ENCODE data around the gene HYAL2.

The HYAL2 gene

GRCh38 chr3:50365080-50365841 is 42.7 kb upstream of the HYAL2 start:
- peak overlapping the region; percentile 44 for H3K4me3 ChIP-seq (ENCODE audit: control insufficient read depth, low read depth, low read length)
- peak; percentile 39 for DNase-seq (ENCODE audit: low read depth)
- no peak for TF ChIP-seq CTCF (conservative IDR thresholded peaks at IDR 0.05; ENCODE audit: control insufficient read depth, insufficient read depth, low read depth, low read length)

- no peak for DNase-seq (ENCODE audit: low read depth)
- peak overlapping the region; percentile 44 for H3K4me3 ChIP-seq (ENCODE audit: control insufficient read depth, low read depth, low read length)
- TF ChIP-seq CTCF (conservative IDR thresholded peaks at IDR 0.05; ENCODE audit: control insufficient read depth, insufficient read depth, low read depth, low read length), result no peak
Observed at GRCh38 chr3:50364573-50365079, 42.1 kb upstream of the HYAL2 start.

- no peak for TF ChIP-seq CTCF (conservative IDR thresholded peaks at IDR 0.05; ENCODE audit: control insufficient read depth, insufficient read depth, low read depth, low read length)
- H3K4me3 ChIP-seq (ENCODE audit: control insufficient read depth, low read depth, low read length), result peak overlapping the region; percentile 31
- no peak for DNase-seq (ENCODE audit: low read depth)
Observed at GRCh38 chr3:50359760-50360110, 37.2 kb upstream of the HYAL2 start.

- peak within 1 kb of the TSS; percentile 82 for H3K4me3 ChIP-seq (ENCODE audit: control insufficient read depth, low read depth, low read length)
- TF ChIP-seq CTCF (conservative IDR thresholded peaks at IDR 0.05; ENCODE audit: control insufficient read depth, insufficient read depth, low read depth, low read length), result no peak
- DNase-seq (ENCODE audit: low read depth), result peak; percentile 98
Observed at GRCh38 chr3:50358911-50359759, 36.6 kb upstream of the HYAL2 start, which contains the start of gene TMEM115. Gene TMEM115, minus strand, starts transcription at chr3:50359521. Its CDS starts 458 bp downstream, at chr3:50359063.

GRCh38 chr3:50358355-50358910 is 35.9 kb upstream of the HYAL2 start:
- TF ChIP-seq CTCF (conservative IDR thresholded peaks at IDR 0.05; ENCODE audit: control insufficient read depth, insufficient read depth, low read depth, low read length), result no peak
- H3K4me3 ChIP-seq (ENCODE audit: control insufficient read depth, low read depth, low read length), result peak overlapping the region; percentile 82
- DNase-seq (ENCODE audit: low read depth), result no peak

GRCh38 chr3:50357481-50357880 is 34.9 kb upstream of the HYAL2 start:
- DNase-seq (ENCODE audit: low read depth), result no peak
- H3K4me3 ChIP-seq (ENCODE audit: control insufficient read depth, low read depth, low read length), result peak overlapping the region; percentile 82

More at GRCh38 chr3:50357481-50357880, 34.9 kb upstream of the HYAL2 start:
- no peak for TF ChIP-seq CTCF (conservative IDR thresholded peaks at IDR 0.05; ENCODE audit: control insufficient read depth, insufficient read depth, low read depth, low read length)
